Tongue (tissue), 2 donors: ENCODE results near the gene GLIS1. TPM values are rescaled to one million over a fixed set of nuclear protein-coding genes. Genes with fewer than 3 reads are reported as not detected.

Experiments used
- DNase-seq: peaks from one replicate; pipeline ENCODE4 v3.0.0-alpha.2; 2015
- total RNA-seq: library from RNA; depleted of rRNA; stranded (reverse); fragments of >200 nt; gene quantifications from one replicate; pipeline ENCODE4 v1.2.3, GENCODE V29; 2014

The GLIS1 gene
- total RNA-seq, 1 donor from 2014 or later: 0.21 TPM

- no peak for DNase-seq
Observed at GRCh38 chr1:53637511-53638359, 101.2 kb downstream of the GLIS1 start.

- DNase-seq: no peak
Observed at GRCh38 chr1:53636621-53637171, 102.3 kb downstream of the GLIS1 start.

GRCh38 chr1:53634571-53634979, 104.4 kb downstream of the GLIS1 start:
- no peak for DNase-seq

- no peak for DNase-seq
Observed at GRCh38 chr1:53633073-53633704, 105.8 kb downstream of the GLIS1 start.

- DNase-seq: no peak
Observed at GRCh38 chr1:53631622-53632310, 107.2 kb downstream of the GLIS1 start.

GRCh38 chr1:53629101-53629691, 109.8 kb downstream of the GLIS1 start:
- DNase-seq: peak; percentile 70

- DNase-seq: no peak
Observed at GRCh38 chr1:53628286-53628955, 110.5 kb downstream of the GLIS1 start.

- no peak for DNase-seq
Observed at GRCh38 chr1:53627666-53628065, 111.3 kb downstream of the GLIS1 start.

GRCh38 chr1:53627031-53627430, 111.9 kb downstream of the GLIS1 start:
- DNase-seq: no peak

- no peak for DNase-seq
Observed at GRCh38 chr1:53626616-53627015, 112.3 kb downstream of the GLIS1 start.

- no peak for DNase-seq
Observed at GRCh38 chr1:53625766-53626520, 113.0 kb downstream of the GLIS1 start.

- no peak for DNase-seq
Observed at GRCh38 chr1:53625049-53625448, 113.9 kb downstream of the GLIS1 start.

- no peak for DNase-seq
Observed at GRCh38 chr1:53622531-53622930, 116.4 kb downstream of the GLIS1 start.

GRCh38 chr1:53621144-53621543, 117.8 kb downstream of the GLIS1 start:
- DNase-seq: no peak

GRCh38 chr1:53620061-53620855, 118.7 kb downstream of the GLIS1 start:
- peak; percentile 11 for DNase-seq

- no peak for DNase-seq
Observed at GRCh38 chr1:53619367-53620060, 119.5 kb downstream of the GLIS1 start.

GRCh38 chr1:53618500-53619366, 120.2 kb downstream of the GLIS1 start:
- DNase-seq: no peak

GRCh38 chr1:53617851-53618499, 121.0 kb downstream of the GLIS1 start:
- DNase-seq: no peak
